Peyer's patch (tissue), 4 donors: Measurements from ENCODE around the gene CD70. TPM values are rescaled to one million over a fixed set of nuclear protein-coding genes. Genes with fewer than 3 reads are reported as not detected.
"Not testable (repeated sequence)": the region's sequence is repeated elsewhere in the genome, so short reads cannot be mapped to it uniquely, and the experiment has no call there.

Experiments
- DNase-seq, 3 donors: peaks; one replicate each; pipeline ENCODE4 v3.0.0-alpha.2; 2017 to 2019
- H3K27ac ChIP-seq, 4 donors: fragments of 200-600 bp; sonication (generic); one replicate each; pipeline ENCODE4 v1.5.1; 2016 to 2019
- H3K27me3 ChIP-seq, 2 donors: fragments of 200-600 bp; sonication (generic); one replicate each; pipeline ENCODE4 v1.5.1; 2019
- H3K36me3 ChIP-seq, 3 donors: fragments of 200-600 bp; sonication (generic); one replicate each; pipeline ENCODE4 v1.5.1; 2016 to 2019
- H3K4me1 ChIP-seq, 4 donors: fragments of 200-600 bp; sonication (generic); one replicate each; pipeline ENCODE4 v1.5.1; 2016 to 2019
- H3K4me3 ChIP-seq, 4 donors: fragments of 200-600 bp; sonication (generic); 1 replicate in 3 of 4; 2 replicates in 1 of 4; pipeline ENCODE4 v1.5.1; 2016 to 2019; ENCODE audit warnings: mild to moderate bottlenecking in 1 of 4
- H3K9me3 ChIP-seq, 4 donors: fragments of 200-600 bp; sonication (generic); one replicate each; pipeline ENCODE4 v1.5.1; 2016 to 2019; ENCODE audit warnings: mild to moderate bottlenecking in 1 of 4
- CTCF ChIP-seq, 6 experiments: fragments of 450-650 bp in 4 of 6; fragments of 200-600 bp in 2 of 6; sonication (generic) in 1 of 6; IDR thresholded peaks; one replicate each; pipeline ENCODE4 v1.5.1; 2017 to 2019; ENCODE audit warnings: antibody characterized with exemption in 6 of 6, mild to moderate bottlenecking in 3 of 6, moderate library complexity in 1 of 6
- POLR2A ChIP-seq, 2 donors: fragments of 450-650 bp; IDR thresholded peaks; one replicate each; pipeline ENCODE4 v1.5.1; 2017; ENCODE audit warnings: antibody characterized with exemption in 2 of 2, mild to moderate bottlenecking in 2 of 2, moderate library complexity in 2 of 2
- total RNA-seq, 4 donors: library from RNA; depleted of rRNA; stranded (reverse); fragments of >200 nt; gene quantifications; one replicate each; pipeline ENCODE4 v1.1.0, GENCODE V29; 2016

CD70 gene
- total RNA-seq, 4 donors from 2014 or later: not detected

GRCh38 chr19:6599866-6600454, 9.0 kb upstream of the CD70 start:
- TF ChIP-seq CTCF (IDR thresholded peaks at IDR 0.05): no peak
- TF ChIP-seq POLR2A (IDR thresholded peaks at IDR 0.05): no peak
- Histone ChIP-seq H3K9me3 (no peaks in the 10 kb centered on the region), H3K27me3 (no peaks in the 10 kb centered on the region), H3K27ac (no peak overlapping the region), H3K4me1 (no peaks in the 10 kb centered on the region), H3K36me3 (no peaks in the 10 kb centered on the region), H3K4me3 (no peak overlapping the region)
- no peak for DNase-seq

- H3K27ac ChIP-seq, H3K9me3 ChIP-seq, H3K36me3 ChIP-seq, H3K27me3 ChIP-seq, H3K4me3 ChIP-seq, DNase-seq, H3K4me1 ChIP-seq: not testable (repeated sequence)
These were observed 7.4 kb upstream of the CD70 start for GRCh38 chr19:6598254-6598892.

- H3K4me1 ChIP-seq, H3K9me3 ChIP-seq, H3K27ac ChIP-seq, H3K4me3 ChIP-seq, H3K36me3 ChIP-seq, H3K27me3 ChIP-seq, DNase-seq: not testable (repeated sequence)
These were observed 6.7 kb upstream of the CD70 start for GRCh38 chr19:6597471-6598253.

- Histone ChIP-seq H3K4me3 (no peak overlapping the region), H3K27ac (no peak overlapping the region), H3K9me3 (no peaks in the 10 kb centered on the region), H3K27me3 (no peaks in the 10 kb centered on the region), H3K4me1 (no peaks in the 10 kb centered on the region), H3K36me3 (no peaks in the 10 kb centered on the region)
- no peak for DNase-seq
- TF ChIP-seq CTCF (IDR thresholded peaks at IDR 0.05) (no peak), POLR2A (IDR thresholded peaks at IDR 0.05) (no peak)
These were observed 5.7 kb upstream of the CD70 start for GRCh38 chr19:6596621-6597020.

GRCh38 chr19:6593651-6594416, 2.9 kb upstream of the CD70 start:
- Histone ChIP-seq H3K9me3 (no peaks in the 10 kb centered on the region), H3K27me3 (peaks cover 0 to 14% of the 10 kb centered on the region in 2 donors), H3K27ac (no peak overlapping the region), H3K4me3 (no peak overlapping the region), H3K4me1 (peaks cover 0 to 13% (median 10%) of the 10 kb centered on the region in 4 donors), H3K36me3 (no peaks in the 10 kb centered on the region)
- no peak for TF ChIP-seq CTCF (IDR thresholded peaks at IDR 0.05)
- DNase-seq: no peak

- Histone ChIP-seq H3K9me3 (no peaks in the 10 kb centered on the region), H3K4me1 (peaks cover 0 to 18% (median 11%) of the 10 kb centered on the region in 4 donors), H3K4me3 (peak overlapping the region in 3 of 4 donors; percentile 22 to 47 (median 37)), H3K36me3 (no peaks in the 10 kb centered on the region), H3K27me3 (peaks cover 0 to 20% of the 10 kb centered on the region in 2 donors), H3K27ac (peak overlapping the region in 1 of 4 donors; percentile 44)
- TF ChIP-seq CTCF (IDR thresholded peaks at IDR 0.05) (no peak), POLR2A (IDR thresholded peaks at IDR 0.05) (no peak)
- DNase-seq: no peak
These were observed 608 bp downstream of the CD70 start for GRCh38 chr19:6590258-6590826.
